Lung (tissue), 12 donors: ENCODE results near the gene CETP. TPM values are rescaled to one million over a fixed set of nuclear protein-coding genes. Genes with fewer than 3 reads are reported as not detected.

ENCODE experiments used
- ATAC-seq: fragments of 200-7000 bp; cut with Tn5 transposase; one replicate; pipeline ENCODE4 v1.9.1; 2020; ENCODE audit warnings: moderate number of reproducible peaks; ENCODE audit not compliant: insufficient read depth, low FRiP score
- DNase-seq, 3 donors: peaks; one replicate each; pipeline ENCODE4 v3.0.0-alpha.2; 2013 to 2017
- H3K27ac ChIP-seq, 2 donors: one replicate each; pipeline ENCODE4 v1.5.1; 2013; ENCODE audit warnings: mild to moderate bottlenecking in 2 of 2, moderate library complexity in 2 of 2, control low read depth in 1 of 2, inconsistent platforms in 1 of 2, low read depth in 1 of 2, low read length in 1 of 2
- H3K27me3 ChIP-seq, 3 donors: one replicate each; pipeline ENCODE4 v1.5.1; 2013; ENCODE audit warnings: low read length in 2 of 3; ENCODE audit not compliant: control insufficient read depth in 3 of 3, insufficient read depth in 3 of 3
- H3K36me3 ChIP-seq, 4 donors: one replicate each; pipeline ENCODE4 v1.5.1; 2013; ENCODE audit warnings: low read length in 4 of 4, mild to moderate bottlenecking in 1 of 4, moderate library complexity in 1 of 4; ENCODE audit not compliant: control insufficient read depth in 4 of 4, insufficient read depth in 4 of 4
- H3K4me1 ChIP-seq, 5 donors: one replicate each; pipeline ENCODE4 v1.5.1; 2013; ENCODE audit warnings: low read length in 5 of 5, mild to moderate bottlenecking in 2 of 5, moderate library complexity in 1 of 5; ENCODE audit not compliant: control insufficient read depth in 5 of 5, insufficient read depth in 5 of 5
- H3K4me3 ChIP-seq: one replicate; pipeline ENCODE4 v1.5.1; 2013; ENCODE audit warnings: mild to moderate bottlenecking, control low read depth, moderate library complexity
- H3K9ac ChIP-seq, 2 donors: one replicate each; pipeline ENCODE4 v1.5.1; 2013; ENCODE audit warnings: low read length in 2 of 2, control low read depth in 1 of 2; ENCODE audit not compliant: insufficient read depth in 1 of 2
- H3K9me3 ChIP-seq, 4 donors: one replicate each; pipeline ENCODE4 v1.5.1; 2013; ENCODE audit warnings: low read length in 3 of 4, mild to moderate bottlenecking in 1 of 4, moderate library complexity in 1 of 4; ENCODE audit not compliant: control insufficient read depth in 4 of 4, insufficient read depth in 3 of 4
- WGBS, 2 donors: extraction: QIAGEN DNeasy Blood & Tissue Kit; methylation state at CpG; one replicate each; pipeline ENCODE4 v1.1.7; 2013; 5-methylcytosine and 5-hydroxymethylcytosine counted together
- polyA plus RNA-seq, 2 donors: library from polyadenylated mRNA; stranded (reverse); fragments of 200-250 nt; gene quantifications; one replicate each; pipeline ENCODE4 v1.2.1, GENCODE V29; 2013
- total RNA-seq, 2 donors: library from RNA; depleted of rRNA in 1 of 2; stranded (reverse); fragments of >200 nt in 1 of 2; gene quantifications; one replicate each; pipeline ENCODE4 v1.2.1, GENCODE V29; 2014 to 2021
- TF ChIP-seq, protein P1 (sequence below): IDR thresholded peaks from 2 replicates; pipeline ENCODE4 v1.5.1; 2012; ENCODE audit warnings: mild to moderate bottlenecking; ENCODE audit errors: control extremely low read depth, extremely low read depth
- donor health status: control.
- donor health status: control.
- donor health status: Bipolar disorder and iron deficiency.
- donor health status: healthy.
- donor health status: DM: yes; HTN: yes; CAD: no.

CETP gene
- total and polyA plus RNA-seq, 4 donors, result 0.71 to 8.4 (median 0.83) TPM

DNA sequence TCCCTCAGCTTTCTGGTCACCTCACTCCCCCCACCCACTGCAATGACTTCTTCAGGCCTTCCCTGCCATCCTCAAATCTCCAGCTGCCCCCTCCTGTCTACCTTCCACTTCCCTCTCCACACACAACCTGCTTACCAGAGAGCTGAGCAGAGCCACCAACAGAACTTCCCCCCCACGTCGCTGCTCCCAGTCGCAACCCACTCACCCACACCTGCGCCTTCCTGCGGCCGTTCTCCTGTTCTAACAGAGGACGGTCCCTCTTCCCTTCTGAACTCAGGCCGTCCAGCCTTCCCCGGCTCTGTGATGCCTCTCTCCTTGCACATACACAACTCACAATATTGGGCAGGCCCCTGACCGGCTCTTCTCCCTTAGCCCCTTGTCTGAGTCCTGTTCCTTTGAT lies 14.0 kb downstream of the CETP start:
- H3K4me3 ChIP-seq, result no peak overlapping the region
- no peak overlapping the region for H3K9ac ChIP-seq
- no peak overlapping the region for H3K27ac ChIP-seq
- H3K36me3 ChIP-seq, result no peaks in the 10 kb centered on the region
- H3K4me1 ChIP-seq, result no peaks in the 10 kb centered on the region
- TF ChIP-seq, protein P1, sequence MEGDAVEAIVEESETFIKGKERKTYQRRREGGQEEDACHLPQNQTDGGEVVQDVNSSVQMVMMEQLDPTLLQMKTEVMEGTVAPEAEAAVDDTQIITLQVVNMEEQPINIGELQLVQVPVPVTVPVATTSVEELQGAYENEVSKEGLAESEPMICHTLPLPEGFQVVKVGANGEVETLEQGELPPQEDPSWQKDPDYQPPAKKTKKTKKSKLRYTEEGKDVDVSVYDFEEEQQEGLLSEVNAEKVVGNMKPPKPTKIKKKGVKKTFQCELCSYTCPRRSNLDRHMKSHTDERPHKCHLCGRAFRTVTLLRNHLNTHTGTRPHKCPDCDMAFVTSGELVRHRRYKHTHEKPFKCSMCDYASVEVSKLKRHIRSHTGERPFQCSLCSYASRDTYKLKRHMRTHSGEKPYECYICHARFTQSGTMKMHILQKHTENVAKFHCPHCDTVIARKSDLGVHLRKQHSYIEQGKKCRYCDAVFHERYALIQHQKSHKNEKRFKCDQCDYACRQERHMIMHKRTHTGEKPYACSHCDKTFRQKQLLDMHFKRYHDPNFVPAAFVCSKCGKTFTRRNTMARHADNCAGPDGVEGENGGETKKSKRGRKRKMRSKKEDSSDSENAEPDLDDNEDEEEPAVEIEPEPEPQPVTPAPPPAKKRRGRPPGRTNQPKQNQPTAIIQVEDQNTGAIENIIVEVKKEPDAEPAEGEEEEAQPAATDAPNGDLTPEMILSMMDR, result no peak
- H3K9me3 ChIP-seq, result no peaks in the 10 kb centered on the region
- 74 to 85% methylated on average over 10 of the region's 10 CpGs for WGBS, 2 donors
- no peaks in the 10 kb centered on the region for H3K27me3 ChIP-seq
- no peak for DNase-seq
- no peak for ATAC-seq

DNA sequence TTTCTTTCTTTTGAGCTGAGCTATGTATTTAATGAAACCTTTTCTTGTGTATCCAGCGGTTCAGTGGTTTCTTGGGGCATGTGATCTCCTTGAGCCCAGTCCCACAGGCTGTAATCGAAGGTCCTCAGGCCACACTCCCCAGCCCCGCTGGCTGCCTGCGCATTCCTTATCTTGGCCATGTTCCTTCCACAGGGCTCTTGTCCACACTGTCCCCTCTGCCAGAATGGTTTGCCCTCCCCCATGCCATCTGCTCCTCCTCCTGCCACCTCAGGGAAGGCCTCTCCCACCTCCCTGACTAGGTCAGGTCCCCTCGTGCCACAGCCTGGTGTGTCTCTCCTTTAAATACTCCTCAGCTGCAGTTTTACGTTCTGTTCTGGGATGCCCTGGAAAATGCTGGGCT lies 15.5 kb downstream of the CETP start:
- TF ChIP-seq, protein P1, result no peak
- Histone ChIP-seq H3K4me1 (no peaks in the 10 kb centered on the region), H3K9ac (no peak overlapping the region)

DNA sequence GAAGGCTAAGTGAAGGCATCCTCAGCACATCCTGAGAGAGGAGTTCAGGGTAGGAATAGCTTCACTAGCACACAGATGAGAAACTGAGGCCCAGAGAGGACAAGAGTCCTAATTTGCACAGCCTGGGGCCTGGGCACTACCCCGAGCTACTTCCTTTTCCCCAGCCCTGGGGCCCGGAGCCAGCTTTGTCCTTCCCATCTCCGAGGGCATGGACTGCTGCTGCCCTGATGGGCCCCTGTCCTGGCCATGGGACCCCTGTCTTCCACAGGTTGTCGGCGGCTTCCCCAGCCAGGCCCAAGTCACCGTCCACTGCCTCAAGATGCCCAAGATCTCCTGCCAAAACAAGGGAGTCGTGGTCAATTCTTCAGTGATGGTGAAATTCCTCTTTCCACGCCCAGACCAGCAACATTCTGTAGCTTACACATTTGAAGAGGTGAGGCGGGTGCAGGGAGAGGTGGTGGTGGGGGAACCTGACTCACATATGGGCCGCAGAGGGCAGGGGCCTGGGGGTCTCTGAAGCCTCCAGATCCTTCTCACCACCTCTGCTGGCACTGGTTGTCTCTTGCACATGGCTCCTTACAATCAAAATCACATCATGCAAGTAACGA lies 16.2 kb downstream of the CETP start:
- WGBS, 2 donors, result 64 to 81% methylated on average over 11 of the region's 11 CpGs
- peaks cover 0 to 4% (median 0%) of the 10 kb centered on the region in 4 donors for H3K36me3 ChIP-seq
- no peaks in the 10 kb centered on the region for H3K27me3 ChIP-seq
- ATAC-seq (no peak), DNase-seq (no peak)
- no peak overlapping the region for H3K27ac ChIP-seq
- no peaks in the 10 kb centered on the region for H3K9me3 ChIP-seq
- H3K4me3 ChIP-seq, result no peak overlapping the region
- TF ChIP-seq, protein P1, result no peak
- no peaks in the 10 kb centered on the region for H3K4me1 ChIP-seq
- H3K9ac ChIP-seq, result no peak overlapping the region

More for the DNA sequence above, 15.5 kb downstream of the CETP start:
- no peak for DNase-seq
- Histone ChIP-seq H3K27ac (no peak overlapping the region), H3K9me3 (no peaks in the 10 kb centered on the region), H3K4me3 (no peak overlapping the region), H3K27me3 (no peaks in the 10 kb centered on the region), H3K36me3 (peaks cover 0 to 4% (median 0%) of the 10 kb centered on the region in 4 donors)
- ATAC-seq, result no peak
- WGBS, 2 donors, result 78 to 83% methylated on average over 6 of the region's 6 CpGs

DNA sequence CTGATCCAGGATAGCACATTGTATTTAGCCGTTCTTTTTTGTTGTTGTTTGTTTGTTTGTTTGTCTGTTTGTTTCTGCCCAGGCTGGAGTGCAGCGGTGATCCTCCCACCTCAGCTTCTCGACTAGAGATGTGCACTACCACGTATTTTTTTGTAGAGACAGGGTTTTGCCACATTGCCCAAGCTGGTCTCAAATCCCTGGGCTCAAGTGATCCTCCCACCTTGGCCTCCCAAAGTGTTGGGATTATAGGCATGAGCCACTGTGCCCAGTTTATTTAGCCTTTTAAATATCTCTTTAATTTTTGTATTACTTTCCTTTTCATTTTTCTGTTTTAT lies 18.4 kb downstream of the CETP start:
- 80 to 81% methylated on average over 4 of the region's 4 CpGs for WGBS, 2 donors

More for the DNA sequence above, 18.4 kb downstream of the CETP start:
- ATAC-seq (no peak), DNase-seq (no peak)
- Histone ChIP-seq H3K4me1 (peaks cover 0 to 4% (median 0%) of the 10 kb centered on the region in 5 donors), H3K27me3 (no peaks in the 10 kb centered on the region), H3K4me3 (no peak overlapping the region), H3K27ac (no peak overlapping the region), H3K9me3 (no peaks in the 10 kb centered on the region), H3K36me3 (peaks cover 0 to 4% (median 0%) of the 10 kb centered on the region in 4 donors), H3K9ac (no peak overlapping the region)
- TF ChIP-seq, protein P1, result no peak
